ENCODE results near the gene DPH1.

Gene DPH1

GRCh38 chr17:2013994-2014317 is 16.0 kb upstream of the DPH1 start (continued):
- TF ChIP-seq ZBTB6 (tag by site-specific recombination; IDR thresholded peaks at IDR 0.05) (no peak), BCL11B (tag by site-specific recombination; IDR thresholded peaks at IDR 0.05; ENCODE audit: low read depth) (no peak), ZNF792 (tag by site-specific recombination; IDR thresholded peaks at IDR 0.05) (no peak), ZNF24 (tag by site-specific recombination; IDR thresholded peaks at IDR 0.05) (no peak), ZNF341 (tag by site-specific recombination; IDR thresholded peaks at IDR 0.05; ENCODE audit: low read depth) (no peak), ZBTB48 (tag by site-specific recombination; IDR thresholded peaks at IDR 0.05) (no peak), PRDM4 (tag by site-specific recombination; IDR thresholded peaks at IDR 0.05) (no peak)
- TF ChIP-seq, protein P1, sequence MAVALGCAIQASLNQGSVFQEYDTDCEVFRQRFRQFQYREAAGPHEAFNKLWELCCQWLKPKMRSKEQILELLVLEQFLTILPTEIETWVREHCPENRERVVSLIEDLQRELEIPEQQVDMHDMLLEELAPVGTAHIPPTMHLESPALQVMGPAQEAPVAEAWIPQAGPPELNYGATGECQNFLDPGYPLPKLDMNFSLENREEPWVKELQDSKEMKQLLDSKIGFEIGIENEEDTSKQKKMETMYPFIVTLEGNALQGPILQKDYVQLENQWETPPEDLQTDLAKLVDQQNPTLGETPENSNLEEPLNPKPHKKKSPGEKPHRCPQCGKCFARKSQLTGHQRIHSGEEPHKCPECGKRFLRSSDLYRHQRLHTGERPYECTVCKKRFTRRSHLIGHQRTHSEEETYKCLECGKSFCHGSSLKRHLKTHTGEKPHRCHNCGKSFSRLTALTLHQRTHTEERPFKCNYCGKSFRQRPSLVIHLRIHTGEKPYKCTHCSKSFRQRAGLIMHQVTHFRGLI (tag by site-specific recombination; IDR thresholded peaks at IDR 0.05) = no peak

GRCh38 chr17:2015314-2015713 is 14.6 kb upstream of the DPH1 start:
- TF ChIP-seq ZSCAN16 (tag by site-specific recombination; IDR thresholded peaks at IDR 0.05) (no peak), ZNF670 (tag by site-specific recombination; IDR thresholded peaks at IDR 0.05; ENCODE audit: low read depth) (no peak), KLF7 (tag by site-specific recombination; IDR thresholded peaks at IDR 0.05; ENCODE audit: borderline replicate concordance) (no peak), ZNF184 (tag by site-specific recombination; IDR thresholded peaks at IDR 0.05) (no peak), ZNF555 (tag by site-specific recombination; conservative IDR thresholded peaks at IDR 0.05) (no peak)
- TF ChIP-seq, protein P2, sequence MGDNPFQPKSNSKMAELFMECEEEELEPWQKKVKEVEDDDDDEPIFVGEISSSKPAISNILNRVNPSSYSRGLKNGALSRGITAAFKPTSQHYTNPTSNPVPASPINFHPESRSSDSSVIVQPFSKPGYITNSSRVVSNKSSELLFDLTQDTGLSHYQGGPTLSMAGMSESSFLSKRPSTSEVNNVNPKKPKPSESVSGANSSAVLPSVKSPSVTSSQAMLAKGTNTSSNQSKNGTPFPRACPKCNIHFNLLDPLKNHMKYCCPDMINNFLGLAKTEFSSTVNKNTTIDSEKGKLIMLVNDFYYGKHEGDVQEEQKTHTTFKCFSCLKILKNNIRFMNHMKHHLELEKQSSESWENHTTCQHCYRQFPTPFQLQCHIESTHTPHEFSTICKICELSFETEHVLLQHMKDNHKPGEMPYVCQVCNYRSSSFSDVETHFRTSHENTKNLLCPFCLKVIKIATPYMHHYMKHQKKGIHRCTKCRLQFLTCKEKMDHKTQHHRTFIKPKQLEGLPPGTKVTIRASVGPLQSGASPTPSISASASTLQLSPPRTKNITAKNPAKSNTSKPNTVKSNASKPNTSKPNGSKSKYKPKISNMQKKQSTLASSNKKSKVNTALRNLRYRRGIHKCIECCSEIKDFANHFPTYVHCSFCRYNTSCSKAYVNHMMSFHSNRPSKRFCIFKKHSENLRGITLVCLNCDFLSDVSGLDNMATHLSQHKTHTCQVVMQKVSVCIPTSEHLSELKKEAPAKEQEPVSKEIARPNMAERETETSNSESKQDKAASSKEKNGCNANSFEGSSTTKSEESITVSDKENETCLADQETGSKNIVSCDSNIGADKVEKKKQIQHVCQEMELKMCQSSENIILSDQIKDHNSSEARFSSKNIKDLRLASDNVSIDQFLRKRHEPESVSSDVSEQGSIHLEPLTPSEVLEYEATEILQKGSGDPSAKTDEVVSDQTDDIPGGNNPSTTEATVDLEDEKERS (tag by site-specific recombination; IDR thresholded peaks at IDR 0.05) = no peak
- H3K9me3 ChIP-seq (ENCODE audit: control insufficient read depth, insufficient read depth, low read depth, low read length) = no peaks in the 10 kb centered on the region
- no peak overlapping the region for H3K27ac ChIP-seq (ENCODE audit: extremely low read depth, low read depth, low read length)
- ChIA-PET CTCF (interaction anchor here (4.9 kb wide), 1 partner anchor 10 kb away, joined by 25 read pairs; the partner anchor contains the start of gene RTN4RL1), POLR2A (no interaction called here)
- no peaks in the 10 kb centered on the region for H3K36me3 ChIP-seq (ENCODE audit: control insufficient read depth in 2 of 2, insufficient read depth in 1 of 2, low read length in 2 of 2)
- no peak overlapping the region for H3K4me3 ChIP-seq (ENCODE audit: low read depth, low read length)
- H3K4me1 ChIP-seq (ENCODE audit: control insufficient read depth, insufficient read depth, low read length) = no peaks in the 10 kb centered on the region; the same call in 1 of the 2 replicates

DNA sequence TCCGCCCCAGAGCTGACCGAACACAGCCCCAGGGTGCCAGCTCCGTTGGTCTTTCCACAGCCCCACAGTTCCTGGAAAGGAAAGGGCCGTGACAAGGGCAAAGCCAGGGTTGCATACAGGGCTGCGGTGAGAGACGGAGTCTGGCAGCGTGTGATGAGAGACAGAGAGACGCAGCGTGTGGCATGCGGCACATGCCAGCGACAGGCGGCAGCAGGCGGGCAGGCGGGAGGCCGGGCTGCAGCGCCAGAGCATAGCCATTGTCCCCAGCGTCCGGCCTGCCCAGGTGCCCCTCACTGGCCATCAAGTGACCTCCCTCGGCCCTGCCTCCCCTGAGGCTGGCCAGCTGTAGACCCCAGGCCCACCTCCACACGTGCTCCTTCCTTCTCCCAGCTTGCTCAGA is 13.5 kb upstream of the DPH1 start:
- H3K9me3 ChIP-seq (ENCODE audit: control insufficient read depth, insufficient read depth, low read depth, low read length) = no peaks in the 10 kb centered on the region
- CTCF ChIA-PET = no interaction called here
- no peaks in the 10 kb centered on the region; the same call in 1 of the 2 replicates for H3K4me1 ChIP-seq (ENCODE audit: control insufficient read depth, insufficient read depth, low read length)
- no peak overlapping the region for H3K4me3 ChIP-seq (ENCODE audit: low read depth, low read length)
- TF ChIP-seq, protein P3, sequence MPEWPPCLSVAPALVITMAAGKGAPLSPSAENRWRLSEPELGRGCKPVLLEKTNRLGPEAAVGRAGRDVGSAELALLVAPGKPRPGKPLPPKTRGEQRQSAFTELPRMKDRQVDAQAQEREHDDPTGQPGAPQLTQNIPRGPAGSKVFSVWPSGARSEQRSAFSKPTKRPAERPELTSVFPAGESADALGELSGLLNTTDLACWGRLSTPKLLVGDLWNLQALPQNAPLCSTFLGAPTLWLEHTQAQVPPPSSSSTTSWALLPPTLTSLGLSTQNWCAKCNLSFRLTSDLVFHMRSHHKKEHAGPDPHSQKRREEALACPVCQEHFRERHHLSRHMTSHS (tag by site-specific recombination; IDR thresholded peaks at IDR 0.05) = no peak
- TF ChIP-seq GLIS1 (tag by site-specific recombination; IDR thresholded peaks at IDR 0.05) (no peak), ZNF133 (tag by site-specific recombination; IDR thresholded peaks at IDR 0.05) (no peak), SALL2 (tag by site-specific recombination; IDR thresholded peaks at IDR 0.05; ENCODE audit: borderline replicate concordance) (no peak), ZNF830 (tag by site-specific recombination; IDR thresholded peaks at IDR 0.05; ENCODE audit: low read depth) (no peak), TRIM28 (IDR thresholded peaks at IDR 0.05; ENCODE audit: borderline replicate concordance, low read length) (no peak), ZNF366 (tag by site-specific recombination; conservative IDR thresholded peaks at IDR 0.05) (no peak), ZNF792 (tag by site-specific recombination; IDR thresholded peaks at IDR 0.05) (no peak), ZNF114 (tag by site-specific recombination; IDR thresholded peaks at IDR 0.05) (no peak)
- POLR2A ChIA-PET = no interaction called here
- H3K27ac ChIP-seq (ENCODE audit: extremely low read depth, low read depth, low read length) = no peak overlapping the region
- H3K36me3 ChIP-seq (ENCODE audit: control insufficient read depth in 2 of 2, insufficient read depth in 1 of 2, low read length in 2 of 2) = no peaks in the 10 kb centered on the region

Data from HEK293 (cell line).